ENCODE measurements around the gene CAMSAP3. TPM values are rescaled to one million over a fixed set of nuclear protein-coding genes. Genes with fewer than 3 reads are reported as not detected.

CAMSAP3 gene
- total and polyA plus RNA-seq, 12 donors, result 0.61 to 18.9 (median 6.0) TPM

DNA sequence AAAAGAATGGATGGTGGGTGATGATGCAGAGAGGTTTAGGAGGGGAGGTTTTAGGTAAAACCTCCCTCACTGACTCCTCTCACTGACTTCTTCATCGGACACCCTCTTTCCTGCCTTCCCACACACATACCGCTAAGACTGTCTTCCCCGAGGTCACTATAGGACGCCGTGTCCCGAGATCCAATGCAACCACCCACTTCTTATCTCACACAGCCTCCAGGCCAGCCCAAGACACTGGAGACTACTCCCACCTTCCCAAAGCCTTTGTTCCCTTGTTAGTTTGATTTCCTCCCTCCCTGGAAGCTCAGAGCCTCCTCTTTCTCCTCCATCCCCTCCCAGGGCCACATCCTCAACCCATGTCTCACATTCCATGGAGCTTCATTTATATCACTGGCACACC lies 16.5 kb upstream of the CAMSAP3 start:
- DNase-seq, result no peak
- Histone ChIP-seq H3K4me1 (replicated peaks in 1 of 2) (no peaks in the 10 kb centered on the region), H3K4me3 (no peak overlapping the region), H3K36me3 (replicated peaks in 1 of 2) (no peaks in the 10 kb centered on the region), H3K27me3 (no peaks in the 10 kb centered on the region), H3K9me3 (replicated peaks in 1 of 3) (no peaks in the 10 kb centered on the region), H3K27ac (no peak overlapping the region)
- WGBS, 4 donors, result 56 to 66% (median 59%) methylated on average over 6 of the region's 6 CpGs
- TF ChIP-seq, protein P1, sequence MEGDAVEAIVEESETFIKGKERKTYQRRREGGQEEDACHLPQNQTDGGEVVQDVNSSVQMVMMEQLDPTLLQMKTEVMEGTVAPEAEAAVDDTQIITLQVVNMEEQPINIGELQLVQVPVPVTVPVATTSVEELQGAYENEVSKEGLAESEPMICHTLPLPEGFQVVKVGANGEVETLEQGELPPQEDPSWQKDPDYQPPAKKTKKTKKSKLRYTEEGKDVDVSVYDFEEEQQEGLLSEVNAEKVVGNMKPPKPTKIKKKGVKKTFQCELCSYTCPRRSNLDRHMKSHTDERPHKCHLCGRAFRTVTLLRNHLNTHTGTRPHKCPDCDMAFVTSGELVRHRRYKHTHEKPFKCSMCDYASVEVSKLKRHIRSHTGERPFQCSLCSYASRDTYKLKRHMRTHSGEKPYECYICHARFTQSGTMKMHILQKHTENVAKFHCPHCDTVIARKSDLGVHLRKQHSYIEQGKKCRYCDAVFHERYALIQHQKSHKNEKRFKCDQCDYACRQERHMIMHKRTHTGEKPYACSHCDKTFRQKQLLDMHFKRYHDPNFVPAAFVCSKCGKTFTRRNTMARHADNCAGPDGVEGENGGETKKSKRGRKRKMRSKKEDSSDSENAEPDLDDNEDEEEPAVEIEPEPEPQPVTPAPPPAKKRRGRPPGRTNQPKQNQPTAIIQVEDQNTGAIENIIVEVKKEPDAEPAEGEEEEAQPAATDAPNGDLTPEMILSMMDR (IDR thresholded peaks at IDR 0.05), result no peak
- no peak for TF ChIP-seq POLR2A (IDR thresholded peaks at IDR 0.05)
- intact Hi-C loops (cut with DNase I), result no loop called here

DNA sequence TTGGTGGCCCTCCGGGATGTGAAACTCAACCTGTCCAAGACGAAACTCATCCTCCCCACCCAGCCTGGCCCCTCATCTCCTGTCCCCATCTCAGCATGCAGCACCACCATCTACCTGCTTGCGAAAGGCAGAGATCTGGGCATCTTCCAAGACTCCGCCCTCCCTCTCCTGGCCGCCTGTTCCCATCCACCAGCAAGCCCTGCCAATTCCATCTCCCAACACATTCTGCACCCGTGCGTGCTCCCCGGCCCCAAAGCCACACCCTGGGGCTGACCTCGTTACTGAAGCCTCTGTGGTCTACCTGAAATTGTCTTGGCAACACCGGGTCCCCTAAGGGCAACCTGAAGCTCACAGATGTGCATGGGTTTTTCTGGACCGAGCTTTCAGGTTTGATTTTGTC lies 13.2 kb upstream of the CAMSAP3 start:
- Histone ChIP-seq H3K27ac (no peak overlapping the region), H3K4me3 (no peak overlapping the region), H3K27me3 (no peaks in the 10 kb centered on the region), H3K4me1 (replicated peaks in 1 of 2) (no peaks in the 10 kb centered on the region), H3K9me3 (replicated peaks in 1 of 3) (no peaks in the 10 kb centered on the region), H3K36me3 (replicated peaks in 1 of 2) (no peaks in the 10 kb centered on the region)
- TF ChIP-seq, protein P1 (IDR thresholded peaks at IDR 0.05), result no peak
- no peak for TF ChIP-seq POLR2A (IDR thresholded peaks at IDR 0.05)
- intact Hi-C loops (cut with DNase I), result no loop called here
- 55 to 70% (median 59%) methylated on average over 11 of the region's 11 CpGs for WGBS, 4 donors
- no peak for DNase-seq

DNA sequence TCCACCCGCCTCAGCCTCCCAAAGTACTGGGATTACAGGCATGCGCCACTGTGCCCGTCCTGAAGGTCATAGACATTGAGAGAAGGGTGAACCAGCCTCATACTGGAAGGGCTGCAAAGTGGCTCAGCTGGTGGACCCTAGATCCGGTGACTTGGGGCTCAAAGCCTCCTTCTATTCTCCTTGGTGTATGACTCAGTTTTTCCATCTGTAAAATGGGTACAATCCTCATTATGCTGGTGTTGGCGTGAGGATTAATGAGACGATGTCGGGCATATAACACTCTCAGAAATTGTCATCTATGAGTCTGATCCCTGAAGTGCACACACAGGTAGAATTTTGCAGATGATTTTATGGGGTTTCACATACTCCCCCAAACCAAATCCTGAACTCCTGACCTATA lies 5.8 kb upstream of the CAMSAP3 start:
- Histone ChIP-seq H3K9me3 (replicated peaks in 1 of 3) (no peaks in the 10 kb centered on the region), H3K4me3 (no peak overlapping the region), H3K27ac (no peak overlapping the region), H3K36me3 (replicated peaks in 1 of 2) (no peaks in the 10 kb centered on the region), H3K27me3 (peaks cover 4% of the 10 kb centered on the region), H3K4me1 (replicated peaks in 1 of 2) (no peaks in the 10 kb centered on the region)
- TF ChIP-seq POLR2A (IDR thresholded peaks at IDR 0.05), result no peak
- TF ChIP-seq, protein P1 (IDR thresholded peaks at IDR 0.05), result no peak
- DNase-seq, result no peak
- intact Hi-C loops (cut with DNase I), result no loop called here
- WGBS, 4 donors, result 68 to 91% (median 82%) methylated on average over 7 of the region's 7 CpGs

DNA sequence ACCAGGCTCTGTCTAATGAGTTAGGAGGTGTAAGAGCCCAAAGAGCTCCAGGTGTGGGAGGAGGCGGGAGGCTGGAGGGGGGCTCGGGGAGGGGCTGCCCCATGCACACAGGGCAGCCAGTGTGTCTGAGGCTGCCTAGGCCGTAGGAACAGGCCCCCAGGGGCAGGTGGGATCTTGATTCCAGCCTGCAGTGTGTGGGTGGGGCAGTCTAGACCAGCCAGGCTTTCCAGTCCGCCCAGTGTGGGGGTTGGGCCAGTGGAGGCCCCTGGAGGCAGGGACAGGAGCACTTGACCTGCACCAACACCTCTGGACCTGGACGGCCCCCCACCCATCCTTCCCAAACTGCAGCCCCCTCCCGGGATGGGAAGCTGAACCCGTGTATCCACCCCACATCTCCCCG lies 5.4 kb upstream of the CAMSAP3 start:
- WGBS, 4 donors, result 20 to 60% (median 45%) methylated on average over 2 to 8 of the region's 8 CpGs
- no peak overlapping the region for H3K4me3 ChIP-seq
- no peaks in the 10 kb centered on the region for H3K9me3 ChIP-seq (replicated peaks in 1 of 3)
- intact Hi-C loops (cut with DNase I), result no loop called here
- TF ChIP-seq, protein P1 (IDR thresholded peaks at IDR 0.05), result no peak
- TF ChIP-seq POLR2A (IDR thresholded peaks at IDR 0.05), result no peak
- no peaks in the 10 kb centered on the region for H3K36me3 ChIP-seq (replicated peaks in 1 of 2)
- DNase-seq, result no peak
- H3K4me1 ChIP-seq (replicated peaks in 1 of 2), result no peaks in the 10 kb centered on the region
- peaks cover 5% of the 10 kb centered on the region for H3K27me3 ChIP-seq
- H3K27ac ChIP-seq, result no peak overlapping the region

Data from adrenal gland (tissue), 12 donors.